Mesendoderm (in vitro differentiated cells): ENCODE results near the gene HEXIM1.

Source experiments
- DNase-seq: peaks from one replicate; pipeline ENCODE4 v3.0.0; 2013
- H2AK5ac ChIP-seq: 2 replicates; pipeline ENCODE4 v1.6.1; 2013; ENCODE audit warnings: low read length, inconsistent platforms
- H2BK120ac ChIP-seq: 2 replicates; pipeline ENCODE4 v1.6.1; 2013; ENCODE audit warnings: low read depth, mild to moderate bottlenecking, low read length, moderate library complexity, mixed read lengths
- H2BK15ac ChIP-seq: replicated peaks from 2 replicates; pipeline ENCODE4 v1.6.1; 2013; ENCODE audit warnings: low read depth, mild to moderate bottlenecking, moderate library complexity
- H2BK5ac ChIP-seq: 2 replicates; pipeline ENCODE4 v1.6.1; 2013; ENCODE audit warnings: low read length, inconsistent platforms
- H3K18ac ChIP-seq: 2 replicates; pipeline ENCODE4 v1.6.1; 2013; ENCODE audit warnings: mild to moderate bottlenecking, low read length, mixed read lengths
- H3K23ac ChIP-seq: one replicate; pipeline ENCODE4 v1.6.1; 2013; ENCODE audit warnings: low read length
- H3K27ac ChIP-seq: 2 replicates; pipeline ENCODE4 v1.5.1; 2013; ENCODE audit warnings: low read depth, mild to moderate bottlenecking, inconsistent platforms, low read length, moderate library complexity
- H3K27me3 ChIP-seq: 2 replicates; pipeline ENCODE4 v1.6.1; 2013; ENCODE audit warnings: low read length, control low read depth, mild to moderate bottlenecking, inconsistent platforms; ENCODE audit not compliant: insufficient read depth, poor library complexity
- H3K36me3 ChIP-seq: 2 replicates; pipeline ENCODE4 v1.6.1; 2013; ENCODE audit warnings: low read length, inconsistent platforms; ENCODE audit not compliant: control insufficient read depth, insufficient read depth
- H3K4ac ChIP-seq: one replicate; pipeline ENCODE4 v1.6.1; 2013; ENCODE audit warnings: low read depth, mild to moderate bottlenecking, low read length, moderate library complexity
- H3K4me1 ChIP-seq: 2 replicates; pipeline ENCODE4 v1.6.1; 2013; ENCODE audit warnings: low read depth, low read length, inconsistent platforms; ENCODE audit not compliant: control insufficient read depth
- H3K4me2 ChIP-seq: 2 replicates; pipeline ENCODE4 v1.6.1; 2013; ENCODE audit warnings: low read length
- H3K4me3 ChIP-seq: 2 replicates; pipeline ENCODE4 v1.5.1; 2013; ENCODE audit warnings: mild to moderate bottlenecking, low read length
- H3K56ac ChIP-seq: one replicate; pipeline ENCODE4 v1.6.1; 2013; ENCODE audit warnings: low read length
- H3K79me1 ChIP-seq: 2 replicates; pipeline ENCODE4 v1.6.1; 2013; ENCODE audit warnings: low read length, inconsistent platforms
- H3K79me2 ChIP-seq: 2 replicates; pipeline ENCODE4 v1.6.1; 2013; ENCODE audit warnings: mild to moderate bottlenecking, low read length; ENCODE audit not compliant: control insufficient read depth, insufficient read depth
- H3K9ac ChIP-seq: 2 replicates; pipeline ENCODE4 v1.6.1; 2013; ENCODE audit warnings: low read length, inconsistent platforms
- H4K5ac ChIP-seq: one replicate; pipeline ENCODE4 v1.6.1; 2013; ENCODE audit warnings: low read length
- H4K8ac ChIP-seq: one replicate; pipeline ENCODE4 v1.6.1; 2013; ENCODE audit warnings: low read depth, mild to moderate bottlenecking, control low read depth, low read length, moderate library complexity
- WGBS: extraction: QIAGEN DNeasy Blood & Tissue Kit; methylation state at CpG from one replicate; pipeline ENCODE4 v1.1.7; 2013; ENCODE audit warnings: low lambda C conversion rate, missing lambda C conversion rate; ENCODE audit not compliant: insufficient coverage; ENCODE audit errors: extremely low coverage; 5-methylcytosine and 5-hydroxymethylcytosine counted together

The HEXIM1 gene

GRCh38 chr17:45129940-45130680 is 18.2 kb upstream of the HEXIM1 start:
- Histone ChIP-seq H3K56ac (no peak overlapping the region), H3K4me2 (no peak overlapping the region), H2BK5ac (no peak overlapping the region), H3K4ac (no peak overlapping the region), H3K27ac (no peak overlapping the region), H2BK120ac (no peak overlapping the region), H3K27me3 (no peaks in the 10 kb centered on the region), H3K9ac (no peak overlapping the region), H3K23ac (no peak overlapping the region), H3K79me2 (no peaks in the 10 kb centered on the region), H4K8ac (no peak overlapping the region), H2AK5ac (no peak overlapping the region), H3K4me1 (peaks cover 3% of the 10 kb centered on the region), H4K5ac (no peak overlapping the region), H3K79me1 (no peaks in the 10 kb centered on the region), H3K36me3 (no peaks in the 10 kb centered on the region), H3K4me3 (no peak overlapping the region), H3K18ac (no peak overlapping the region), H2BK15ac (no peak overlapping the region)
- no CpG with 5 or more reads among the region's 13 CpGs for WGBS
- DNase-seq = peak; percentile 61

GRCh38 chr17:45130681-45131615 is 17.3 kb upstream of the HEXIM1 start:
- Histone ChIP-seq H3K4ac (no peak overlapping the region), H3K79me1 (no peaks in the 10 kb centered on the region), H3K27me3 (no peaks in the 10 kb centered on the region), H3K18ac (no peak overlapping the region), H3K9ac (no peak overlapping the region), H3K4me3 (no peak overlapping the region), H2AK5ac (no peak overlapping the region), H3K23ac (no peak overlapping the region), H3K4me2 (no peak overlapping the region), H2BK120ac (no peak overlapping the region), H3K27ac (no peak overlapping the region), H3K4me1 (peaks cover 5% of the 10 kb centered on the region), H3K79me2 (no peaks in the 10 kb centered on the region), H3K56ac (no peak overlapping the region), H4K8ac (no peak overlapping the region), H4K5ac (no peak overlapping the region), H3K36me3 (no peaks in the 10 kb centered on the region), H2BK15ac (no peak overlapping the region), H2BK5ac (no peak overlapping the region)
- WGBS = no CpG with 5 or more reads among the region's 17 CpGs
- no peak for DNase-seq

DNA sequence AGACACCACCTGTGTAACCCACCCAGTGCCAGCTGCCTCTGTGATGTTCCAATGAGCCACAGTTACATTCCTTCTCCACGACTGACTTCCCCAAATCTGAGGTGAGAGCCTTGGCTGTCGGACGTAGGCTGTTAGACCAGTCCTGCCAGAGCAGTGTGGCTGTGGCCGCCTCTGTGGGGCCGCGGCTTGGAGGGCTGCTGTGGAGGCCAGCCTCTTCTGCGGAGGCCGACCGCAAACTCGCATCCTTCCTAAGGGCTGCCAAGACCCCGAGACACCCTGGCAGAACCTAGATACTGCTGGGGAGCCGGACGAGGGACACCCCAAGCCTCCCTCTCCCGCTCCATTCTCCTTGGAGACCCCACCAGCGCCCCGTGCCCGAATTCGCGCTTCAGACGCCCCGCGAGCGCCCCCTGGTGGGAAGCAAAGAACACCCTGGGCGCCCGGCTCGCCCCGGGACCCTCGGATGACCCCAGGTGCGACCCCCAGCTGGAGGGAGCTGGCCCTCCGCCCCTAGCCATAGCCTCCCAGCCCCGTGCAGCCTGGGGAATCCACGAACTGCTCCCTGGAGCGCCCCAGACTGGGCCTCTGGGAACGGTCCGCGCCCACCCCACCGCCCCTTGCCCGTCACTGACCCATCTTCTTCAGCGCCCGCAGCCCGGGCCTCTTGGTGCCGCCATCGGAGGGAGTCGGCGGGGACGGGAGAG is 16.5 kb upstream of the HEXIM1 start:
- peak overlapping the region; percentile 89 for H3K56ac ChIP-seq
- peak overlapping the region; percentile 62 for H3K18ac ChIP-seq
- H2BK120ac ChIP-seq = no peak overlapping the region
- no CpG with 5 or more reads among the region's 46 CpGs for WGBS
- no peaks in the 10 kb centered on the region for H3K36me3 ChIP-seq
- H3K4me3 ChIP-seq = peak overlapping the region; percentile 60
- peak; percentile 68 for DNase-seq
- H2BK15ac ChIP-seq = no peak overlapping the region
- H3K23ac ChIP-seq = no peak overlapping the region
- no peak overlapping the region for H2AK5ac ChIP-seq
- H3K27ac ChIP-seq = no peak overlapping the region
- H4K5ac ChIP-seq = no peak overlapping the region
- peak overlapping the region; percentile 68 for H3K4me2 ChIP-seq
- no peaks in the 10 kb centered on the region for H3K27me3 ChIP-seq
- H3K9ac ChIP-seq = peak overlapping the region; percentile 70
- H2BK5ac ChIP-seq = no peak overlapping the region
- no peaks in the 10 kb centered on the region for H3K79me1 ChIP-seq
- H3K79me2 ChIP-seq = no peaks in the 10 kb centered on the region
- H3K4ac ChIP-seq = no peak overlapping the region
- H3K4me1 ChIP-seq = peaks cover 5% of the 10 kb centered on the region
- H4K8ac ChIP-seq = no peak overlapping the region

DNA sequence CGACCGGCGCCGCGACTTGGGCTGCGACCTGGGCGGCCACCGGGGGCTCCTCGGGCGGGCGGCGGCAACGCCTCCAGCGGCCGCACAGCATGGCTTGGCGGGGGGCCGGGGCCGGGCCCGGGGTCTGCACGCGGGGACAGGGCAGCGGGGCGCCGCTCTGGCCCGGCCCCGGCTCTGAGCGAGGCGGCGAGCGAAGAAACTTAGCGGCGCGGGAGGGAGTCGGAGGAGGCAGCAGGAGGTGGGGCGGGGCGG is 16.0 kb upstream of the HEXIM1 start, which contains the start of gene PLCD3:
Gene PLCD3 (minus strand): TSS at position 196 of the 252 bp plus-strand sequence. CDS start 105 bp downstream, at position 91.
- H4K8ac ChIP-seq = no peak within 1 kb of the TSS
- no peaks in the 10 kb centered on the region for H3K27me3 ChIP-seq
- H3K9ac ChIP-seq = peak within 1 kb of the TSS; percentile 84
- H2BK5ac ChIP-seq = no peak within 1 kb of the TSS
- no peak within 1 kb of the TSS for H2BK120ac ChIP-seq
- no peak within 1 kb of the TSS for H3K4ac ChIP-seq
- peak within 1 kb of the TSS; percentile 91 for H3K56ac ChIP-seq
- H3K36me3 ChIP-seq = no peaks in the 10 kb centered on the region
- no peaks in the 10 kb centered on the region for H3K79me2 ChIP-seq
- H3K4me3 ChIP-seq = peak within 1 kb of the TSS; percentile 62
- no peak within 1 kb of the TSS for H3K27ac ChIP-seq
- H2BK15ac ChIP-seq = no peak within 1 kb of the TSS
- H4K5ac ChIP-seq = no peak within 1 kb of the TSS
- peak within 1 kb of the TSS; percentile 98 for H3K4me2 ChIP-seq
- H2AK5ac ChIP-seq = no peak within 1 kb of the TSS
- H3K4me1 ChIP-seq = peaks cover 5% of the 10 kb centered on the region
- no peak within 1 kb of the TSS for H3K23ac ChIP-seq
- DNase-seq = no peak
- H3K18ac ChIP-seq = peak within 1 kb of the TSS; percentile 62
- no peaks in the 10 kb centered on the region for H3K79me1 ChIP-seq
- no CpG with 5 or more reads among the region's 36 CpGs for WGBS

GRCh38 chr17:45132572-45133463 is 15.5 kb upstream of the HEXIM1 start:
- Histone ChIP-seq H4K8ac (no peak overlapping the region), H2BK120ac (no peak overlapping the region), H3K79me2 (no peaks in the 10 kb centered on the region), H3K27ac (no peak overlapping the region), H4K5ac (no peak overlapping the region), H3K56ac (peak overlapping the region; percentile 91), H3K4me3 (peak overlapping the region; percentile 62), H3K4me1 (peaks cover 5% of the 10 kb centered on the region), H2AK5ac (no peak overlapping the region), H3K4ac (no peak overlapping the region), H3K23ac (no peak overlapping the region), H2BK15ac (no peak overlapping the region), H3K18ac (no peak overlapping the region), H3K27me3 (no peaks in the 10 kb centered on the region), H2BK5ac (no peak overlapping the region), H3K79me1 (no peaks in the 10 kb centered on the region), H3K4me2 (peak overlapping the region; percentile 98), H3K9ac (peak overlapping the region; percentile 84), H3K36me3 (no peaks in the 10 kb centered on the region)
- peak; percentile 84 for DNase-seq
- WGBS = no CpG with 5 or more reads among the region's 71 CpGs
